HG03354 (cell line): Measurements from ENCODE around the gene PSG4.
"Not testable (repeated sequence)": the region's sequence is repeated elsewhere in the genome, so short reads cannot be mapped to it uniquely, and the experiment has no call there.

Experiments used
- ATAC-seq: cut with Tn5 transposase; IDR thresholded peaks from one replicate; pipeline ENCODE4 v1.9.1; 2021; ENCODE audit warnings: mild to moderate bottlenecking; ENCODE audit not compliant: unreplicated experiment, poor library complexity, severe bottlenecking

PSG4 gene

GRCh38 chr19:43201337-43201801 is 4.1 kb downstream of the PSG4 start:
- ATAC-seq: not testable (repeated sequence)

GRCh38 chr19:43198686-43199419 is 6.6 kb downstream of the PSG4 start:
- not testable (repeated sequence) for ATAC-seq

- not testable (repeated sequence) for ATAC-seq
Measured at GRCh38 chr19:43197666-43198397, 7.6 kb downstream of the PSG4 start.

GRCh38 chr19:43194397-43194796 is 11.0 kb downstream of the PSG4 start:
- ATAC-seq: not testable (repeated sequence)

GRCh38 chr19:43192381-43193155 is 12.9 kb downstream of the PSG4 start:
- not testable (repeated sequence) for ATAC-seq

GRCh38 chr19:43188092-43188491 is 17.3 kb downstream of the PSG4 start:
- not testable (repeated sequence) for ATAC-seq

- not testable (repeated sequence) for ATAC-seq
Measured at GRCh38 chr19:43186311-43186935, 19.0 kb downstream of the PSG4 start, which contains the start of gene PSG5. Gene PSG5, minus strand, starts transcription at chr19:43186536. Its CDS starts 131 bp downstream, at chr19:43186405.

GRCh38 chr19:43181869-43182771 is 23.3 kb downstream of the PSG4 start:
- ATAC-seq: not testable (repeated sequence)

GRCh38 chr19:43179569-43180147 is 25.8 kb downstream of the PSG4 start:
- not testable (repeated sequence) for ATAC-seq

- ATAC-seq: not testable (repeated sequence)
Measured at GRCh38 chr19:43178577-43178976, 26.9 kb downstream of the PSG4 start.

GRCh38 chr19:43165906-43166305 is 39.5 kb downstream of the PSG4 start:
- ATAC-seq: not testable (repeated sequence)

GRCh38 chr19:43163135-43163534 is 42.3 kb downstream of the PSG4 start:
- not testable (repeated sequence) for ATAC-seq

GRCh38 chr19:43162261-43162660 is 43.2 kb downstream of the PSG4 start:
- not testable (repeated sequence) for ATAC-seq

- no peak for ATAC-seq
Measured at GRCh38 chr19:43152214-43152613, 53.2 kb downstream of the PSG4 start.

GRCh38 chr19:43149788-43150187 is 55.6 kb downstream of the PSG4 start:
- not testable (repeated sequence) for ATAC-seq

- no peak for ATAC-seq
Measured at GRCh38 chr19:43148233-43148632, 57.2 kb downstream of the PSG4 start.
